Endothelial cell of umbilical vein (primary cell): ENCODE measurements around the gene NXPH1. TPM values are rescaled to one million over a fixed set of nuclear protein-coding genes. Genes with fewer than 3 reads are reported as not detected.

ENCODE experiments used
- BruUV-seq: library from RNA; stranded (reverse); fragments of 400-500 nt; replicated peaks from 2 replicates; lab custom pipeline; 2021; lab: Mats Ljungman, UMichigan
- CTCF ChIA-PET: fragments of 300-600, 350-600 bp; sonication (Branson Sonifier 250); formaldehyde crosslinking; loops from one replicate; lab custom pipeline; 2021; ENCODE audit warnings: antibody characterized with exemption, inconsistent platforms; lab: Charles Lee
- POLR2A ChIA-PET: fragments of 300-600, 350-600 bp; sonication (Branson Sonifier 250); formaldehyde crosslinking; loops from one replicate; lab custom pipeline; 2021; ENCODE audit warnings: antibody characterized with exemption, inconsistent platforms; lab: Charles Lee
- DNase-seq: peaks from one replicate; pipeline ENCODE4 v3.0.0-alpha.2; 2011; ENCODE audit warnings: low read depth, low spot score
- FAIRE-seq: peaks from 2 replicates; lab custom pipeline; 2011; peaks lifted over from hg19 to GRCh38; lab: Jason Lieb, UNC
- H2AFZ ChIP-seq: 2 replicates; pipeline ENCODE4 v1.6.0; 2012; ENCODE audit warnings: low read depth, low read length, control low read depth, inconsistent platforms
- H3K27ac ChIP-seq: 2 replicates; pipeline ENCODE4 v1.5.1; 2011; ENCODE audit warnings: low read depth, mild to moderate bottlenecking, control low read depth, low read length, moderate library complexity; ENCODE audit not compliant: insufficient read depth
- H3K27me3 ChIP-seq, 2 experiments: 2 replicates each; pipeline versions ENCODE4 v1.6.0 to v1.6.1; 2011; ENCODE audit warnings: low read length in 2 of 2, mixed read lengths in 1 of 2; ENCODE audit not compliant: control insufficient read depth in 2 of 2, insufficient read depth in 2 of 2
- H3K36me3 ChIP-seq, 2 experiments: 2 replicates in 1 of 2; 3 replicates in 1 of 2; pipeline ENCODE4 v1.5.1; 2011; ENCODE audit warnings: low read length in 2 of 2, mild to moderate bottlenecking in 1 of 2, moderate library complexity in 1 of 2; ENCODE audit not compliant: control insufficient read depth in 2 of 2, insufficient read depth in 2 of 2; ENCODE audit errors: extremely low read depth in 1 of 2
- H3K4me1 ChIP-seq: 3 replicates; pipeline ENCODE4 v1.5.1; 2011; ENCODE audit warnings: mild to moderate bottlenecking, low read length; ENCODE audit not compliant: control insufficient read depth, insufficient read depth; ENCODE audit errors: extremely low read depth
- H3K4me2 ChIP-seq: 2 replicates; pipeline ENCODE4 v1.6.1; 2011; ENCODE audit warnings: low read length, control low read depth, mixed read lengths; ENCODE audit not compliant: insufficient read depth
- H3K4me3 ChIP-seq, 3 experiments: fragments of 200-600 bp in 1 of 3; sonication (generic), shearing (Covaris generic) in 1 of 3; replicated peaks in 1 of 3; 2 replicates each; pipeline ENCODE4 v1.5.1; 2011 to 2016; ENCODE audit warnings: control low read depth in 3 of 3, low read length in 3 of 3, mild to moderate bottlenecking in 2 of 3, inconsistent platforms in 1 of 3, low read depth in 1 of 3, moderate library complexity in 1 of 3; ENCODE audit not compliant: insufficient read depth in 1 of 3
- H3K79me2 ChIP-seq: 2 replicates; pipeline ENCODE4 v1.6.0; 2012; ENCODE audit warnings: low read length, inconsistent platforms; ENCODE audit not compliant: control insufficient read depth, insufficient read depth
- H3K9ac ChIP-seq: replicated peaks from 2 replicates; pipeline ENCODE3; 2011; ENCODE audit warnings: low read length, control low read depth; ENCODE audit not compliant: insufficient read depth; ENCODE audit errors: extremely low read depth
- H3K9me1 ChIP-seq: replicated peaks from 3 replicates; pipeline ENCODE4 v1.6.0; 2011; ENCODE audit warnings: mild to moderate bottlenecking, low read length; ENCODE audit not compliant: control insufficient read depth, insufficient read depth; ENCODE audit errors: extremely low read depth
- H3K9me3 ChIP-seq: replicated peaks from 2 replicates; pipeline ENCODE4 v1.5.1; 2012; ENCODE audit warnings: low read length, inconsistent platforms; ENCODE audit not compliant: control insufficient read depth, insufficient read depth
- H4K20me1 ChIP-seq: replicated peaks from 2 replicates; pipeline ENCODE3; 2011; ENCODE audit warnings: mild to moderate bottlenecking, low read length; ENCODE audit not compliant: control insufficient read depth, insufficient read depth; ENCODE audit errors: extremely low read depth
- CTCF ChIP-seq, 2 donors: IDR thresholded peaks; 1 replicate in 1 of 2; 2 replicates in 1 of 2; pipeline ENCODE4 v1.5.1; 2011; ENCODE audit warnings: low read length in 2 of 2, mild to moderate bottlenecking in 2 of 2, moderate library complexity in 2 of 2, control low read depth in 1 of 2, inconsistent platforms in 1 of 2, low read depth in 1 of 2; ENCODE audit not compliant: insufficient read depth in 1 of 2; ENCODE audit errors: extremely low read depth in 1 of 2
- EZH2 ChIP-seq: IDR thresholded peaks from 2 replicates; pipeline ENCODE4 v1.6.1; 2012; ENCODE audit warnings: borderline replicate concordance, low read depth, mild to moderate bottlenecking, moderate library complexity, low read length, inconsistent platforms; ENCODE audit not compliant: severe bottlenecking
- FOS ChIP-seq: IDR thresholded peaks from 2 replicates; pipeline ENCODE4 v1.6.1; 2011; ENCODE audit warnings: mild to moderate bottlenecking, low read length, moderate library complexity, borderline replicate concordance; ENCODE audit not compliant: insufficient read depth
- GATA2 ChIP-seq: IDR thresholded peaks from 2 replicates; pipeline ENCODE4 v1.7.0; 2011; ENCODE audit warnings: low read depth, mild to moderate bottlenecking, moderate library complexity, mixed read lengths, low read length; ENCODE audit not compliant: insufficient read length, insufficient read depth
- JUN ChIP-seq: IDR thresholded peaks from 2 replicates; pipeline ENCODE4 v1.6.1; 2011; ENCODE audit warnings: borderline replicate concordance, low read depth; ENCODE audit not compliant: insufficient read length, insufficient read depth
- MAX ChIP-seq: IDR thresholded peaks from 2 replicates; pipeline ENCODE4 v1.6.1; 2011; ENCODE audit not compliant: insufficient read depth, insufficient read length
- MYC ChIP-seq: IDR thresholded peaks from one replicate; pipeline ENCODE4 v1.6.1; 2011; ENCODE audit warnings: mild to moderate bottlenecking, low read depth, low read length
- POLR2A ChIP-seq: IDR thresholded peaks from 2 replicates; pipeline ENCODE4 v1.6.1; 2012; ENCODE audit warnings: low read depth, mild to moderate bottlenecking, control low read depth, low read length
- POLR2AphosphoS5 ChIP-seq: IDR thresholded peaks from 2 replicates; pipeline ENCODE4 v1.6.1; 2012; ENCODE audit warnings: low read depth, mild to moderate bottlenecking, control low read depth, low read length, moderate library complexity; ENCODE audit not compliant: insufficient read depth
- dilution Hi-C: fragments of 300-500 bp; cut with MboI; formaldehyde crosslinking; loops from one replicate; pipeline ENCODE4 v1.15.0; 2019; ENCODE audit warnings: low sequenced_read_pairs; ENCODE audit not compliant: extremely low pct_ligation_motif_present
- intact Hi-C: fragments of 100-400 bp; cut with micrococcal nuclease; formaldehyde crosslinking; loops from one replicate; pipeline ENCODE4 v1.10.0; 2022
- polyA plus RNA-seq, 4 experiments: library from polyadenylated mRNA; depleted of rRNA in 3 of 4; stranded (reverse) in 3 of 4; unstranded in 1 of 4; fragments of >200 nt; gene quantifications; 2 replicates each; pipeline versions ENCODE4 v1.2.1 to v1.2.3, GENCODE V29; 2011 to 2012; ENCODE audit warnings: missing spikeins in 1 of 4
- total RNA-seq: library from RNA; stranded (reverse); gene quantifications from 2 replicates; pipeline ENCODE4 v1.2.3, GENCODE V29; 2021

Gene NXPH1
- total and polyA plus RNA-seq, 2 donors (not counting 3 experiments of a cell fraction or from before 2014, with no cell fraction given): not detected

GRCh38 chr7:8591289-8591688, 157.9 kb downstream of the NXPH1 start:
- ChIA-PET CTCF (no interaction called here), POLR2A (no interaction called here)
- dilution Hi-C loops: no loop called here
- no peaks in the 10 kb centered on the region for H3K9me3 ChIP-seq
- no peak overlapping the region for H3K27ac ChIP-seq
- no peaks in the 10 kb centered on the region for H3K79me2 ChIP-seq
- DNase-seq (no peak), FAIRE-seq (no peak)
- no peak overlapping the region for H3K9ac ChIP-seq
- H3K9me1 ChIP-seq: no peaks in the 10 kb centered on the region
- H3K4me2 ChIP-seq: no peak overlapping the region
- intact Hi-C loops: no loop called here
- no peaks in the 10 kb centered on the region for H3K27me3 ChIP-seq
- H2AFZ ChIP-seq: no peak overlapping the region
- H4K20me1 ChIP-seq: no peaks in the 10 kb centered on the region
- no peak for TF ChIP-seq EZH2
- TF ChIP-seq POLR2A: no peak
- TF ChIP-seq MYC: no peak
- no peak for TF ChIP-seq MAX
- TF ChIP-seq FOS: no peak
- TF ChIP-seq JUN: no peak
- TF ChIP-seq GATA2: no peak
- no peak for TF ChIP-seq CTCF (IDR thresholded peaks at IDR 0.05; ENCODE audit: extremely low read depth in 1 of 2, insufficient read depth in 1 of 2, low read depth in 1 of 2, low read length in 2 of 2)
- no peak for TF ChIP-seq POLR2AphosphoS5
- BruUV-seq: no TSS peak
- H3K4me3 ChIP-seq: no peak overlapping the region
- H3K4me1 ChIP-seq: no peaks in the 10 kb centered on the region
- H3K36me3 ChIP-seq: no peaks in the 10 kb centered on the region
